IPS DF 4.7 (cell line): ENCODE data around the gene SLC6A18.
"Not testable (repeated sequence)": the region's sequence is repeated elsewhere in the genome, so short reads cannot be mapped to it uniquely, and the experiment has no call there.

ENCODE experiments used
- DNase-seq: peaks from one replicate; pipeline ENCODE4 v3.0.0-alpha.2; 2013; ENCODE audit warnings: low spot score; ENCODE audit errors: extremely low read depth

SLC6A18 gene

DNA sequence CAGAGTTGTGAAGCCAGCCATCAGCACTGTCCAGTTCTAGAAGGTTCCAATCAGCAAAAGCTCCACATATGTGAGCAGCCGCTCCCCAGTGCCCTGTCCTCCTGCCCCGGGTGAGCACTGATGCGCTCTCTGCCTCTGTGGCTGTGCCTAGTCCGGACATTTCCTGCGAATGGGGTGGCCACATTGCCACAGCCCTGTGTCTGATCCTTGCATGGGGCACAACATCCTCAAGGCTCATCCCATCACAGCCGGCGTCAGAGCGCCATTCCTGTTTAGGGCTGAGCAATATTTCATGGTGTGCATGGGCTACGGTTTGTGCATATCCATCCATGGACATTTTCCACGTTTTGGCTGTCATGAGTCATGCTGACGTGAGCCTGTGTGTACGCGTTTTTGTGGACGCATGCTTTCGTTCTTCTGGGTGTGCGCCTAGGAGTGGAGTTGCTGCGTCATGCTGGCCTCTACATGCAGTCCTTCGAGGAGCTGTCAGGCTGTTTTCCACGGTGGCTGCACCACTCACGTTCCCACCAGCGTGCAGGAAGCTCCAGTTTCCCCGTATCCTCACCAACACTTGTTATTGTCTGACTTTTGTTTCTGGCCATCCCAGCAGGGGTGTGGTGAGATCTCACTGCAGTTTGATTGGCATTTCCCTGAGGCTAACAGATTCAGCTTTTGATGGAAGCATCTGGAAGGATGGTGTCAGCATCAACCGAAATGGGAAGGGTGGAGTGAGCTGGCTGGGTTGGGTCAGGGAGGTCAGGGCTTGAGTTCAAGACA is 9.7 kb upstream of the SLC6A18 start:
- no peak for DNase-seq

DNA sequence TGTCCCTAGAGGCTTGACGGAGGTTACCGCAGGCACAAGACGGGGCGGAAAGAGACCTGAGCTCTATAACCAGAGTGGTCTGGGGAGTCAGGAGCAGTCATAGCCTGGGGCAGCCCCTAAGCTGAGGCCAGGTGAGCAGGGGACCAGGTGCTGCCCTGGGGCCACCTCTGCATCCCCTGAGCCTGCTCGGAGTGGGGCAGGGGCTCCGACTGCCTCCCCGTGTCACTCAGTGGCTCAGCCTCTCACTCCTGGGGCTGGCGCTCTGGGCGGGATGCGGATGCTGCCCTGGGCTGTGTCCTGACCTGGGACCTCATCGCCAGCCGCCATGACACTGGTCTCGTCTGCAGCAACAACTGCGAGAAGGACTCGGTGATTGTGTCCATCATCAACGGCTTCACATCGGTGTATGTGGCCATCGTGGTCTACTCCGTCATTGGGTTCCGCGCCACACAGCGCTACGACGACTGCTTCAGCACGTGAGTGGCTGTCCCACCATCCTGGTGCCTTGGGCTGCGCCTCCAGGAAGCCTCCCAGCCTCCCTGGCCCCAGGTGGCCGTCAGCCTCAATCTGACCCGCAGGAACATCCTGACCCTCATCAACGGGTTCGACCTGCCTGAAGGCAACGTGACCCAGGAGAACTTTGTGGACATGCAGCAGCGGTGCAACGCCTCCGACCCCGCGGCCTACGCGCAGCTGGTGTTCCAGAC is 8.8 kb upstream of the SLC6A18 start:
- no peak for DNase-seq

DNA sequence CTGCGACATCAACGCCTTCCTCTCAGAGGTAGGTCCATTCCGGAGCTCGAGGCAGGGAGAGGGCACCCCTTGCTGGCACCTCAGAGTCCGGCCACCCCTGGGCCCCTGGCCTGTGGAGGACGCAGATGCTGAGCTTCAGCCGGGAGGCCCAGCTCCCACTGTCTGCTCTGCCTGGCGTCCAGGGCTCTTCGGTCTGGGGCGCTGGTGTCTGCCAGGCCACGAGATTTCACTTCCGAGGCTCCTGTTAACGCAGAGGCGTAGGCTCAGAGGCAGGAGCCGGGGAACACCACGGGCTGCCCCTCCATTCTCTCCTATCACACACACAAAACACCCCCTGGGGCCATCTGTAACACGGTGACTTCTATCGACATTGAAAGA is 8.3 kb upstream of the SLC6A18 start:
- no peak for DNase-seq

DNA sequence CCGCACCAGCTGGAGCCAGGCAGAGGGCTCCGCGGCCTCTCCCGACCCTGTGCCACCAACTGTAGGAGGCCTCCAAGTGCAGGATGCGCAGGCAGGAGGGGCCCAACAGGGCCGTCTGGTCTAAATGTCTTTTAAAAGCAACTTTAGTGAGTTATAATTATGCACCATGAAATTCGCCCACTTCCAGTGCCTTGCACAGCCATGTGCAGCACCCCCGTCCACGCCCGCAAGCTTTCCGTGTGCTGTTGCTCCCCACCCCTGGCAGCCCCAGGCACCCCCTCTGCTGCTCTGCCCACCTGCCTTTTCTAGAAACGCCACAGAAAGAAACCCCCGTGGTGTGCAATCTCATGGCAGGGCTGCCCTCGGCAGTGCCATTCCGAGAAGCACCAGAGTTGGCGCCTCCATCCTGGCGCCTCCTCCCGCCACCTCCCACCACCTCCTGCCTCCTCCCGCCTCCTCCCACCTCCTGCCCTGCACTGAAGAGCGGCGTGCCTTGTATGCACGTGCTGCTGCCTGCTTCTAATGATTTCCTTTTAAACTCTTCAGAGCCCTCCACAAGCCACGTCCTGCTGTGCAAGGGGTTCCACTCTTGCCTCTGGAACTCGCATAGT is 7.5 kb upstream of the SLC6A18 start:
- no peak for DNase-seq

DNA sequence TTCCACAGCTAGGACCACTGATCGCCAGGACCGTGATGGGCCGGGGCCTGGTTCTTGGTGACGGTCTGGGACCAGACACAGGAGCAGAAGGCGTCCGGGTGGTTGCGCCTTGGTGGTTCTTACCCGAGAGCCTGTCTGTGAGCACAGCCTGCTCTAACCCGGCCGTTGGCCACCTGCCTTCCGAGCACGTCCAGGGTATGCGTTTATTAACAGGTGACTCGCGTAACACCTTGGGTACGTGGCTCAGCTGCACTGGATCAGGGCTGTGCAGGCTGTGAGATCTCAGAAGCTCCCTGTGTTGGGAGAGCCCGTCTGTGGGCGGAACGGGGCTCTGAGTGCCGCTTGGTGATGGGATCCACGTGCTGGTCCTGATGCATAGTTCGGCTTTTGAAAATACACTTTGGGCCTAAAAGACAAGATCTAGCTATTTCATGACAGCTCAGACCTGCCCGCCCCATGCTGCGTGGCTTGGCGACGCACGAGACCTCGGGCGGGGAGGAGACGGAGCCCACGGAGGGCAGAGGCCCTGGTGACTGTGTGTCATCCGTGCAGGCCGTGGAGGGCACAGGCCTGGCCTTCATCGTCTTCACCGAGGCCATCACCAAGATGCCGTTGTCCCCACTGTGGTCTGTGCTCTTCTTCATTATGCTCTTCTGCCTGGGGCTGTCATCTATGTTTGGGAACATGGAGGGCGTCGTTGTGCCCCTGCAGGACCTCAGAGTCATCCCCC is 6.7 kb upstream of the SLC6A18 start:
- DNase-seq = no peak

DNA sequence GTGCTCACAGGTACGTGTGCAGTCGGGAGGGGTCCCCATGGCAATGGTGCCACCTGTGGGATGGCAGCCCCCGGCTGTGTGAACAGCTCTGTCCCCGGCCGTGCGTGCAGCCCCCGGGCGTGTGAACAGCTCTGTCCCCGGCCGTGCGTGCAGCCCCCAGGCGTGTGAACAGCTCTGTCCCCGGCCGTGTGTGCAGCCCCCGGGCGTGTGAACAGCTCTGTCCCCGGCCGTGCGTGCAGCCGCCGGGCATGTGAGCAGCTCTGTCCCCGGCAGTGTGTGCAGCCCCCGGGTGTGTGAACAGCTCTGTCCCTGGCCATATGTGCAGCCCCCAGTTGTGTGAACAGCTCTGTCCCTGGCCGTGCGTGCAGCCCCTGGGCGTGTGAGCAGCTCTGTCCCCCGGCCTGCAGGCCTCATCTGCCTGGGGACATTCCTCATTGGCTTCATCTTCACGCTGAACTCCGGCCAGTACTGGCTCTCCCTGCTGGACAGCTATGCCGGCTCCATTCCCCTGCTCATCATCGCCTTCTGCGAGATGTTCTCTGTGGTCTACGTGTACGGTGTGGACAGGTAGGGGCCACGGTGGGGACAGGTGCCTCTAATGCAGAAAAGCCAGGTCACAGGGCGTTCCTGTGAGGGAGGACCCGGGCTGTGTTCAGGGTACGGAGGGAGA is 5.9 kb upstream of the SLC6A18 start:
- DNase-seq = no peak

DNA sequence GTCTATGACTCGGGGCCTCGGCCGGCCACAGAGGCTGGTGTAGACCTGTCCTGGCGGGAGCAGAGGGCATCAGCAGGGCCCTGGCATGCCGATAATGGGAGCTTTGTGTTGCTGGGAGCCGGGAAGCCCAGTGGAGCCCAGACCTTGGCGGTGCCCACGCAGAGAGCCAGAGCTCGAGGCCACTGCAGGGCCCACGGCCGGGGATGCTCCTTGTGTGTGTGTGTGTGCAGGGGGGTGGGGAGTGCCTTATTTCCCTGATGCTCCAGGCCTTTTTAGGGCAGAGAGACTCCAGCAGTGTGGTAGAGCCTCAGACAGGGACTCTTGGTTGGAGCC is 5.4 kb upstream of the SLC6A18 start:
- DNase-seq = no peak

DNA sequence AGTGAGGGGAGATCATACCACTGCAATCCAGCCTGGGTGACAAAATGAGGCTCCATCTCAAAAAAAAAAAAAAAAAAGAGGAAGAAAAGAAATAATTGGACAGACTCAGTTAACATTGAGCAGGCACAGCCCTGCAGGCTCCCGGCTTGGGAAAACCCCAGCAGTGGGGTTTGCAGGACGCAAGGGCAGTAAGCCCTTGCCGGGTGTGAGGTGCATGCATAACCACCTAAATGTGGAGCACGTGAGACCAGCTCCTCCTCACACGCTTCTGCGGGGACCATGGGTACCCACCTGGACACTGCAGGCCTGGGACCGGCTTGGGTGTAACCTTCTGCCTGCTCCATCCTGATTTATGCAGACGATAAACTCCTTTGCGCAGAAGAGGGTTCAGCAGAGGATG is 4.8 kb upstream of the SLC6A18 start:
- DNase-seq = no peak

DNA sequence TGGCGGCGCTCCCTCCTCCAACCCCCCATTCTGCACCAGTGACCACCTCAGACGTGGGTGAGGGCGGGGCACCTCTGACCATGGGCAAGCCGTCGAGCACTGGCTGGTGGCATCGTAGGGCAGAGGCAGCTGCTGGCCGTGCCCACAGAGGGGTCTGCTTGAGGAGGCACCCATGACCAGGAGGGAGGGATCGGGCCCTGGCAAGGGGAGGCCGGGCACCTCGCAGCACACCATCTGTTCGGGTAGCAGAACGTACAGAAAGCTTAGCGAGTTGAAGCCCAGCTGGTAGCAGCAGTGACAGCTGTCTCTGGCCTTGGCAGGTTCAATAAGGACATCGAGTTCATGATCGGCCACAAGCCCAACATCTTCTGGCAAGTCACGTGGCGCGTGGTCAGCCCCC is 4.3 kb upstream of the SLC6A18 start:
- DNase-seq = no peak

DNA sequence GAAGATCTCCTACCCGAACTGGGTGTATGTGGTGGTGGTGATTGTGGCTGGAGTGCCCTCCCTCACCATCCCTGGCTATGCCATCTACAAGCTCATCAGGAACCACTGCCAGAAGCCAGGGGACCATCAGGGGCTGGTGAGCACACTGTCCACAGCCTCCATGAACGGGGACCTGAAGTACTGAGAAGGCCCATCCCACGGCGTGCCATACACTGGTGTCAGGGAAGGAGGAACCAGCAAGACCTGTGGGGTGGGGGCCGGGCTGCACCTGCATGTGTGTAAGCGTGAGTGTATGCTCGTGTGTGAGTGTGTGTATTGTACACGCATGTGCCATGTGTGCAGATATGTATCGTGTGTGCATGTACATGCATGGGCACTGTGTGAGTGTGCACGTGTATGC is 3.5 kb upstream of the SLC6A18 start:
- no peak for DNase-seq

DNA sequence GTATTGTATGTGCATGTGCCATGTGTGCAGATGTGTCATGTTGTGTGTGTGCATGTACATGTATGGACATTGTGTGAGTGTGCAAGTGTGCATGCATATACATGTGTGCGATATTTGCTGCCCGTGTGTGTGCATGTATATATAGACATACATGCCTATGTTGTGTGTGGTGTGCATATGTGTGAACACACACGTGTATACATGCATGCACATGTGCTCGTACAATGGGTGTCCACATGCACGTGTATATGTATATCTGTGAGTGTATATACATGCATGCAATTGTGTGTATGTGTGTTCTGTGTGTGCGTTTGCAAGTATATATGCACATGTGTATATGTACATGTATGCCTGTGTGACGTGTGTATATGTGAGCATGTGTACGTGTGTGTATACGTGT is 3.0 kb upstream of the SLC6A18 start:
- no peak for DNase-seq

DNA sequence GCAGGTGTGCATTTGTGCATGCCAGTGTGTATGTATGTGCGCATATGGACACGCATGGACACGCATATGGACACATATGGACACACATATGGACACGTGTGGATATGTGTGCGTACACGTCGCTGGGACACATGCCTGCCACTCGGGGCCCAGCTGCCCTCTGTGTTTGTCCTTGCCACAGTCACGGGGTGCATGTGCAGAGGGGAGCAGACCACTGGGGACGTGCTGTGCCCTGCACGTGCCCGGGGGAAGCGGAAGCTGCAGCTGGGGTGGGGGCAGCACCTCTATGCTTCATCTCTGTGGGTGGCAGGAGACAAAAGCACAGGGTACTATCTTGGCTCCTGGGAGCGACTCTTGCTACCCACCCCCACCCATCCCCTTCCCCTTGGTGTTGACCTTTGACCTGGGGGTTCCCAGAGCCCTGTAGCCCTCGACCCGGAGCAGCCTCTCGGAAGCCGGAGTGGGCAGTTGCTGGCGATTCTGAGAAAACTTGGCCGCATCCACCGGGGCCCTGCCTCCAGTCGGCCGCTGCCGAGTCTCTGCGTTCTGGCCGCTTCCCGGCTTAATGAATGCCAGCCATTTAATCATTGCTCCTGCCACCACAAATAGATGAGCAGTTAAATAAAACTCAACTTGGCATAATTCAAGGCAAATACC is 2.4 kb upstream of the SLC6A18 start:
- DNase-seq = no peak

DNA sequence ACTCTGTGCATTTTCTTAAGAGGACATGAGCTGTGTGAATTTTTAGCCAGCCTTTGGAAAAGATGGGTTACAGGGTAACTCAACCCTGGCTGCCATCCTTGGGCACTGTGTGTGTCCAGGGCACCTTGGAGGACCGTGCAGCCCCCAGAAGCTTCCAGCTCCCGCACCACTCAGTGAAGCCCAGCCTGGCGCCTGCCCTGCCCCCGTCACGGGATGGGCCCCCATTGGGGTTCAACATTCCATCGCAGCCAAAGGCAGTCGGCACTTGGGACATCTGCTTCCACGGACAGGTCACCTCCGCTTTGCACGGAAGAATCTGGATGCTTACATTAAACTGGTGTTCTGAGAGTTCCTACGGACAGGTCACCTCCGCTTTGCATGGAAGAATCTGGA is 1.9 kb upstream of the SLC6A18 start:
- no peak for DNase-seq

DNA sequence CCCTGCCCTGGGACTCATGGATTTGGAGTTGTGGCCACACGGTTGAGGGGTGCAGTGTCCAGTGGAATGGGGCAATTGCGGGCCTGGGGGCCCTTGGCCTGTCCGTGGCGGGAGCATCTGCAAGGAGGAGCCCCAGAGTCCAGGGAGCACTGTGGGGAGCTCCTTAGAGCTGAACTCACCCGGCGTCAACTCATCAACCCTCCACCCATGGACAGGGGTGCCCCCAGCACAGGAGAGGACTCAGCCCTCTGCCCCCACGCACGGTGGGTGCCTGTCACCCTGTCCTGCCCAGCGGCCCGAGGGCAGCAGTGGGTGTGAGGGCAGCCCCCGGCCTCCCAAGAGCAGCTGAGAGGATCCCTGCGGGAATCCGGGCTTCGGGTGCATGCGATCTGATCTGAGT is 550 bp upstream of the SLC6A18 start:
- DNase-seq = no peak

DNA sequence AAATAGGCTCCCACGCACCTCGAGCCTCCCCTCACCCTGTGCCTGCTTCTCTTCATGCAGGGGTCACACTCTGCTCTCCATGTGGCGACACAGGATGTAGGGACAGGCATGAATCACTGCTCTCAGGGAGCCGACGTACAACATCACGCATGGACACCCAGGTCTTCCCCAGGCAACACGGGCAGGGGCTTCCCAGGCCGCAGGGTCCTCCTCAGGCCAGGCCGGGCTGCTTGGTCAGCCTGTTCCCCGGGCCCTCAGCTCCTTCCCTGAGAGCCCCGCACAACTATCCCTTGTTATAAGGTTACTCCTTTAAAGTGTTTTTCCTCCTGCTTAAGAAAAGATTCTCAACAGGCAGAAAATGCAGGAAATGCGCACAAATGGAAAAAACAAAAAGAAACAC is 1.1 kb downstream of the SLC6A18 start:
- DNase-seq = no peak

DNA sequence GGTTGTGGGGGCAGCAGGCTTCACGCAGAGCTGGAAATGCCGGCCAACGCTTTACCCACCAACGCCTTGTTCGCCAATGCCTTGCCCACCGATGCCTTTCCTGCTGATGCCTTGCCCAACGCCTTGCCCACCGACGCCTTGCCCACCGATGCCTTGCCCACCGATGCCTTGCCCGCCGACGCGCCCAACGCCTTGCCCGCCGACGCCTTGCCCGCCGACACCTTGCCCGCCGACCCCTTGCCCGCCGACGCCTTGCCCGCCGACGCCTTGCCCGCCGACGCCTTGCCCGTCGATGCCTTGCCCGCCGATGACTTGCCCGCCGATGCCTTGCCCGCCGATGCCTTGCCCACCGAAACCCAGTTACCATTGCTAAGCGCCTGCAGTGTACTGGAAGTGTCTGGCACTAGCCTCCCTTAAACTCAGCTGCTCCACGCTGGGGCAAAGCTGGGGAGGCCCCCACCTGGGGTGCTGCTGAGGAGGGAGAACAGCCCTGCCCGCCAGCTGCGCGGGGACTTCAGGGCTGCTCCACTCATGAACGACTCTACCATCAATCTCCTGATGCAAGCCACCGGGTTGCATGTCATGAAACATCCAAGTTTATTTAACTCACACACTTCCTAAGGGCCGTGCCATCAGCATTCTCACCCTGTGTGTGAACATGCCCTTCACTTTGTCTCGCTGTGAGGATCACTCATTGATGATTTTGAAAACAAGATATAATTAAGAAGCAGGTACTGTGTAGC is 1.8 kb downstream of the SLC6A18 start:
- DNase-seq = no peak

DNA sequence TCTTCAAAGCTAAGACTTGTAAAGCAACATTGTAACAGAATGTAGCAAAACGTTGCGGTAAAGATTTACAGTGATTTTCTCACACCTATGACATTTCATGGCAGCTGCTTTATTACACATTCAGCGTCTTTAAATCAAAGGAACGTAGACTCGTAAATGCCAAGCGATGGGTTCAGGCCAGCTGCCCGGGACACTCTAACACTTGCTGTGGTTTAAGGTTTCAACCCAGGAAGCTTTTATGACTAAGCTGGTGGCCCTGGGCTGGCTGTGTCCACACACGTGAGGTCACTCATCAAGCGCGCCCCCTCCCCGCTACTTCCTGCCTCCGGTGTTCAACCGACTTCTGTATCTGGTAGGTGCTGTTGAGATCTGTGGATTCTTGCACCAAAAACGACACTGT is 2.5 kb downstream of the SLC6A18 start:
- DNase-seq = no peak

DNA sequence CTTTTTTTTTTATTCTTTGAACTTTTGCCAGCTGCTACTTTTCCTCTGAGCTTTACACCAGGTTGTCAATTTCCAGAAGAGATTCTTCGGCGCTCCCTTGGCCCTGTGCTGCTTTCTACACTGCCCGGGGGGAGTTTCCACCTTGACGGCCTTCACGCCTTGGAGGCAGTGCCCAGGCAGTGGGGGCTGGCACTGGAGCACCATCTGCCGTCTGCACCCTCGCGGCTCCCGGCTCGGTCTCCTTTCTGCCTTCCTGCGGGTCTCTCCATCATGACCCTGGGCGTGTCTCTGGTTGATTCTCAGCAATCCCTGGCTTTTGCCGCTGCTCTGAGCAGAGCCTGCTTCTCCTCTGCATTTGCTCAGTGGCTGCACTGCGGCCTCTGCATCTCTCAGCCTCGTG is 2.9 kb downstream of the SLC6A18 start:
- DNase-seq = no peak

DNA sequence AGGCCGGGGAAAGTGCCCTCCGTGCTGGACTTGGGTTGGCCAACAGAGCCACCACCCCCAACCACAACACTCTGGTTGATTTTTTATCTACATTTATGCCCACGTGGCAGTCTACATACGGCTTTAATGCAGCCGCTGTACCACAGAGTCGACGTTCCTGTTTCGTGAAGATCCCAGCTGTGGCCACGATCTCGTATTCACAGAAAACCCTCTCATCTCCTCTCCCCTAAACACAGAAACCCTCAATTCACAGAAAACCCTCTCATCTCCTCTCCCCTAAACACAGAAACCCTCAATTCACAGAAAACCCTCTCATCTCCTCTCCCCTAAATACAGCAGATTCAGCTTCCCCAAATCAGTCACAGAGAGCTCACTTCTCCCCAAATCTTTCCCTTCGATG is 3.8 kb downstream of the SLC6A18 start:
- not testable (repeated sequence) for DNase-seq

DNA sequence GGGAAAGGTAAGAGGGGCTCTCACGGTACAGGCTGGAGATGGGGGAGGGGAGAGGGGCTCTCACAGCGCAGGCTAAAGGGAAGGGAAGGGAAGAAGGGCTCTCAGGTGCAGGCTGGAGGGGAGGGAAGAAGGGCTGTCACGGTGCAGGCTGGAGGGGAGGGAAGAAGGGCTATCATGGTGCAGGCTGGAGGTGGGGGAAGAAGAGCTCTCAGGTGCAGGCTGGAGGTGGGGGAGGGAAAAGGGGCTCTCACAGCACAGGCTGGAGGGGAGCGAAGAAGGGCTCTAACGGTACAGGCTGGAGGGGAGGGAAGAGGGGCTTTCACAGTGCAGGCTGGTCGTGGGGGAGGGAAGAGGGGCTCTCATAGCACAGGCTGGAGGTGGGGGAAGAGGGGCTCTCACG is 4.6 kb downstream of the SLC6A18 start:
- DNase-seq = no peak

DNA sequence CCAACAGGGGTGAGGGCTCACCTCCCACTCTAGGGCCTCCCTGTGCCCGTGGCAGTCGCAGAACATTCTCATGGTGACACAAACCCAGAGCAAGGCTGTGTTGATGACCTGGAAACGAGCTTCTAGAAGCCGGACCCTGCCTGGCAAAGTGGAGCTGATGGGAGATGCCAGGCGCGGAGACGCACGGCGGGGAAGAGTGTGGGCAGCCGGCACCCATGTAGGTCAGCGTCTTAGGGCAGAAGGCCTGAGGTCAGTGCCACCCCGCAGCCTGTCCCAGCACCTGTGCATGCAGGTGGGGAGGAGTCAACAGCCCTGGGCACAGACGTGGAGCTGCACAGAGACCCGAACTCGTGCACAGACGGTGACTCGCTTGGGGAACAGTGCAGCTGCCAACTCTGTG is 5.4 kb downstream of the SLC6A18 start:
- DNase-seq = no peak
